Measurements from ENCODE around the gene CARD9.
"Not testable (repeated sequence)": the region's sequence is repeated elsewhere in the genome, so short reads cannot be mapped to it uniquely, and the experiment has no call there.

The CARD9 gene

DNA sequence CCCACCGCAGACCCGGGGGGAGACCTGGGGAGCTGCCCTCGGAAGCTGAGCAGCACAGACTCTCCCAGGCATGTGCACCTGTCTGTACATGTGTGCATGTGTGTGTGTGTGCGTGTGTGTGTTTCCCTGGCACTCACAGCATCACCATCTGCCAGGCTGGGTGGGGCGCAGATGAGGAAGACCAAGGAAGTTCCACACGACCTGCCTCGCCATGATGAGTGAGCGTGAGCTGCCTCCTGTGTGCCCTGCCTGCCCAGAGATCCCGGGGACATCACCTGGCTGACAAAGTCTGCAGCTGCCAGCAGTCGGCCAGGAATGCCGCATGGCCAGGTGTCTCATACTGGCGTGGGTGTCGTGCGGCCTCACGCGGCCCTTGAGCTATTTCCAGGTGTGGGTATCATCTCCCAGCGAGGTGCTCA lies 50.1 kb downstream of the CARD9 start:
- no peak overlapping the region for H3K4me3 ChIP-seq (ENCODE audit: low read depth, low read length)
- TF ChIP-seq, protein P1, sequence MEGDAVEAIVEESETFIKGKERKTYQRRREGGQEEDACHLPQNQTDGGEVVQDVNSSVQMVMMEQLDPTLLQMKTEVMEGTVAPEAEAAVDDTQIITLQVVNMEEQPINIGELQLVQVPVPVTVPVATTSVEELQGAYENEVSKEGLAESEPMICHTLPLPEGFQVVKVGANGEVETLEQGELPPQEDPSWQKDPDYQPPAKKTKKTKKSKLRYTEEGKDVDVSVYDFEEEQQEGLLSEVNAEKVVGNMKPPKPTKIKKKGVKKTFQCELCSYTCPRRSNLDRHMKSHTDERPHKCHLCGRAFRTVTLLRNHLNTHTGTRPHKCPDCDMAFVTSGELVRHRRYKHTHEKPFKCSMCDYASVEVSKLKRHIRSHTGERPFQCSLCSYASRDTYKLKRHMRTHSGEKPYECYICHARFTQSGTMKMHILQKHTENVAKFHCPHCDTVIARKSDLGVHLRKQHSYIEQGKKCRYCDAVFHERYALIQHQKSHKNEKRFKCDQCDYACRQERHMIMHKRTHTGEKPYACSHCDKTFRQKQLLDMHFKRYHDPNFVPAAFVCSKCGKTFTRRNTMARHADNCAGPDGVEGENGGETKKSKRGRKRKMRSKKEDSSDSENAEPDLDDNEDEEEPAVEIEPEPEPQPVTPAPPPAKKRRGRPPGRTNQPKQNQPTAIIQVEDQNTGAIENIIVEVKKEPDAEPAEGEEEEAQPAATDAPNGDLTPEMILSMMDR (IDR thresholded peaks at IDR 0.05; ENCODE audit: low read depth, low read length), result no peak

DNA sequence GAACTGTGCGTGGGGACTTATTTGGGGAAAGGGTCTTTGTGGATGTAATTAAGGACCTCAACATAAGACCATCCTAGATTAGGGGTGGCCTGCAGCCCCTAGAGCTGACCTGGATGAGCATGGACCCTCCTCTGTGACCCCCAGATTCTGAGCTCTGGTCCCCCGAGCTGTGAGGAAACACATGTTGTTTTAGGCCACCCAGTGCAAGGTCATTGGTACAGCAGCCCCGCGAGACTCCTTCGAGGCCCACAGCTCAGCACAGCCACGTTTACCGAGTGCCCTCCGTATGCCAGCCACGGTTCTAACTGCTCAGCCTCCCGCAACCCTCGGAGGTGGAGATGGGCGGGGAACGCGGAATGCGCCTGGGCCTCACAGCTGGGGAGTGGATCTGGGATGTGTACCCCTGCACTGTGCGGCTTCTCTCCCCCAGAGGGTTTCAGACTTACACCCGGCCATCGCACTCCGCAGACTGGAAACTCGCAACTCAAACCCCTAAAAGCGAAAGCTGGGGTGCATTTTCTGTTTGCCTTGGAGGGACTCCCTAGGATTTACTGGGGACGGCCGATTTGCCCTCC lies 50.6 kb downstream of the CARD9 start:
- H3K4me3 ChIP-seq (ENCODE audit: low read depth, low read length), result no peak overlapping the region
- TF ChIP-seq, protein P1 (IDR thresholded peaks at IDR 0.05; ENCODE audit: low read depth, low read length), result no peak

DNA sequence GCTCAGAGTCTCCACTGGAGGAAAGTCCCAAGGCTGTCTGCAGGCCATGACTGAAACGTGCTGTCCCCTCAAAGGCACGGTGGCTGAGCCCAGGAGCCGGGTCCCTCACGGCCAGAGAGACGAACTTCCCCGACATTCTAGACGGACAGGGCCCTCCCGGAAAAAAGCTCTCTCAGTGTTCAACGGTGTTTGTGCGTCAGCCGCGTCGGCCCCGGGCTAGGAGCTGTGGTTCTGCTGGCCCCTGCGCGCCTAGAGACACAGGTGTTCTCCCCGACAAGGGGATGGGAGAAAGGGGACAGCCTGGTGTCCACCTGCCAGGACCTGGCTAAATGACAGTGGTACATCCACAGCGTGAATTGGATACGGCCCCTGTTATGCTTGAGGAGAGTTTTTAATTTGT lies 51.9 kb downstream of the CARD9 start:
- TF ChIP-seq, protein P1 (IDR thresholded peaks at IDR 0.05; ENCODE audit: low read depth, low read length), result no peak
- H3K4me3 ChIP-seq (ENCODE audit: low read depth, low read length), result no peak overlapping the region

DNA sequence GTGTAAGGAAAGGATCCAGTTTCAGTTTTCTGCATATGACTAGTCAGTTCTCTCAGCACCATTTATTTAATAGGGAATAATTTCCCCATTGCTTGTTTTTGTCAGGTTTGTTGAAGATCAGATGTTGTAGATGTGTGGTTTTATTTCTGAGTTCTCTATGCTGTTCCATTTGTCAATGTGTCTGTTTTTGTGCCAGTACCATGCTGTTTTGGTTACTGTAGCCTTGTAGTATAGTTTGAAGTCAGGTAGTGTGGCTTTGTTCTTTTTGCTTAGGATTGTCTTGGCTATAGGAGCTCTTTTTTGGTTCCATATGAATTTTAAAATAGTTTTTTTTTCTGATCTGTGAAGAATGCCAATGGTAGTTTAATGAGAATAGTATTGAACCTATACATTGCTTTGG lies 52.5 kb downstream of the CARD9 start:
- H3K4me3 ChIP-seq (ENCODE audit: low read depth, low read length), result not testable (repeated sequence)

DNA sequence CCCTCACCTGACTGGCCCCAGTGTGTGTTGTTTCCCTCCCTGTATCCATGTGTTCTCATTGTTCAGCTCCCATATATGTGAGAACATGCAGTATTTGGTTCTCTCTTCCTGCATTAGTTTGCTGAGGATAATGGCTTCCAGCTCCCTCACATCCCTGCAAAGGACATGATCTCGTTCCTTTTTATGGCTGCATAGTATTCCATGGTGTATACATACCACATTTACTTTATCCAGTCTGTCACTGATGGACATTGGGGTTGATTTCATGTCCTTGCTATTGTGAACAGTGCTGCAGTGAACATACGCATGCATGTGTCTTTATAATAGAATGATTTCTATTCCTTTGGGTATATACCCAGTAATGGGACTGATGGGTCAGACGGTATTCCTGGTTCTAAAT lies 53.5 kb downstream of the CARD9 start:
- H3K4me3 ChIP-seq (ENCODE audit: low read depth, low read length), result not testable (repeated sequence)

DNA sequence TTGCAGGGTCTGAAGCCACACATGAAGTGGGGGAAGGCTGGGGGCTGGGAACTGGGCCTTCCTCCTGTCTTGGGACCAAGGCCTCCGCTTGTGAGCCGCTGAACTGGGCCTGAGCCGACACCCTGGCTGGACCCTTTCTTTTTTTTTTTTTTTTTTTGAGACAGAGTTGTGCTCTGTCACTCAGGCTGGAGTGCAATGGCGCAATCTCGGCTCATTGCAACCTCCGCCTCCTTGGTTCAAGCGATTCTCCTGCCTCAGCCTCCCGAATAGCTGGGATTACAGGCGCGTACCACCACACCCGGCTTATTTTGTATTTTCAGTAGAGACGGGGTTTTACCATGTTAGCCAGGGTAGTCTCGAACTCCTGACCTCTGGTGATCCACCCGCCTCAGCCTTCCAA lies 54.2 kb downstream of the CARD9 start:
- H3K4me3 ChIP-seq (ENCODE audit: low read depth, low read length), result not testable (repeated sequence)

DNA sequence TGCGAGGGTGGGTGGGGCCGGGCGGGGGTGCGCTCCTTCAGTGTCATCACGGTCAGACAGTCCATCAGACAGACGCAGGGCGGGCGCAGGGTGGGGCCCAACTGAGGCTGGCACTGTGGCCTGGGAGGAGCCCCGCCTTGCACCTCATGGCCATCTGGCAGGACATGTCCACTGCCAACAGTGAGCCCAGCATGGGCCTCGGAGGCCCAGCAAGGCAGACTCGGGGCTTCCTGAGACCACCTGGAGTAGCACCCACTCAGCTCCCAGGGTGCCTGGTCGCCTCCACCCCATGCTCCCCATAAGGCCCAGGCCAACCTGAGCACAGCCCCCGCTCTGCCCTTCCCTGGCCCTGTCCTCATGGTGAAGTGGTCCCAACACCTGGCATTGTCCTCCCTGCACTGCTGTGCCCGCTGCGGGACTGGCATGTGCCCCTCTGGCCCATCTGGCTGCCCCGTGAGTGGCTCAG lies 54.7 kb downstream of the CARD9 start:
- H3K4me3 ChIP-seq (ENCODE audit: low read depth, low read length), result no peak overlapping the region
- TF ChIP-seq, protein P1 (IDR thresholded peaks at IDR 0.05; ENCODE audit: low read depth, low read length), result no peak

DNA sequence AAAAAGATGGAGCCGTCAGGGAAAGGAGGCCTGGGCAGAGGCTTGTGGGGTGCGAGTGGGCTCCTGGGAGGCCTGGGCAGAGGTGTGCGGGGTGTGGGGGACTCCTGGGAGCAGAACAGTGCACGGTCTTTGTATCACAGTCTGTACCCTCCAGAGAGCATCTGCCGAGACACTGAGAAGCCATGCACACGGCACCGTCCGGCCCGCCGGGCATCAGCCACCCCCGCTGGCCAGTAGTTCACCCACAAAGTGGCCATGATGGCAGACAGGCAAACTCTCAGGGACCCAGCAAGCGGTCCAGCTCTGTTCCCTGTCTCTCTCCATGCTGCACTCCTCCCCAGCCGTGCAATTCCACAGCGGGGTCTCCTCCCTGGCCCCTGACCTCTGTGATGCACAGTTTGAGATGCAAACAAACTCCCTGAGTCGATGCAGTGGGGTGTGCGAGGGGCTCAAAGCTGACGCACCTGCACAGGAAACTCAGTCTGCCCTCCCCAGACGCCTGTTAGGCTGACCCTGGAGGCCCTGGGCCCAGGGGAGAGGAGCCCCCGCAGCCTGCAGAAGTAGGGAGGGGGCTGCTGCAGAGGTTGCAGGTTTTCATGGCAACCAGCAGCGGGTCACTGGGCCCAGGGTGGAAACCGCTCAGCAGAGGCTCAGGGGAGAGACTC lies 55.2 kb downstream of the CARD9 start:
- TF ChIP-seq, protein P1 (IDR thresholded peaks at IDR 0.05; ENCODE audit: low read depth, low read length), result no peak
- no peak overlapping the region for H3K4me3 ChIP-seq (ENCODE audit: low read depth, low read length)

DNA sequence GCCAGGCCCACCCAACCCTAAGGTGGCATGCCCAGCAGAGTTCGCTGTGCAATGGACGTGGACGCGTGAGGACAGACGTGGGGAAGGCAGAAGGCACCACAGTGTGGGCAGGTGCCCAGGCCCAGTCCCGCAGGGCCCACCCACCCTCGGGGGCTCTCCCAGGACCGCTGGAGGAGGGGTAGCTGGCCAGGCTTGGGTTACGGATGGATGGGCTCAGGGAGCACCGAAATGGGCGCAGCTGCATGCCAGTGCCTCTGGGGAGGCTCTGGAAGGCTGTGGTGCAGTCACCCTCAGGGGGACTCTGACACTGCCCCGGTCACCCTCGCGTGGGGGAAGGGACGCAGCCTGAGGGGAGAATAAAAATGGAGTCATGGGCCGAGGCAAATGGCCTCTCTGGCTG lies 55.8 kb downstream of the CARD9 start:
- TF ChIP-seq, protein P1 (IDR thresholded peaks at IDR 0.05; ENCODE audit: low read depth, low read length), result no peak
- no peak overlapping the region for H3K4me3 ChIP-seq (ENCODE audit: low read depth, low read length)

Measured in WI38 (cell line).